RWPE1 (cell line): ENCODE measurements around the gene CCDC121.

Source experiments
- CTCF ChIA-PET: fragments of 350-600 bp; sonication (Branson Sonifier 250); formaldehyde crosslinking; extraction: SDS; loops from one replicate; lab custom pipeline; 2021; lab: Yijun Ruan, JAX
- POLR2A ChIA-PET: fragments of 400-600 bp; formaldehyde crosslinking; extraction: SDS; loops from one replicate; lab custom pipeline; 2020; ENCODE audit warnings: antibody characterized with exemption; ENCODE audit not compliant: low non-redundant PET; lab: Yijun Ruan, JAX
- DNase-seq: peaks from one replicate; pipeline ENCODE4 v3.0.0; 2012; ENCODE audit warnings: low spot score
- H3K27ac ChIP-seq: fragments of 450-650 bp; 2 replicates; pipeline ENCODE4 v1.5.1; 2017
- TF ChIP-seq, protein P1 (sequence below): fragments of 450-650 bp; conservative IDR thresholded peaks from 2 replicates; pipeline ENCODE4 v1.5.1; 2017; ENCODE audit warnings: low read depth, mild to moderate bottlenecking

Gene CCDC121

DNA sequence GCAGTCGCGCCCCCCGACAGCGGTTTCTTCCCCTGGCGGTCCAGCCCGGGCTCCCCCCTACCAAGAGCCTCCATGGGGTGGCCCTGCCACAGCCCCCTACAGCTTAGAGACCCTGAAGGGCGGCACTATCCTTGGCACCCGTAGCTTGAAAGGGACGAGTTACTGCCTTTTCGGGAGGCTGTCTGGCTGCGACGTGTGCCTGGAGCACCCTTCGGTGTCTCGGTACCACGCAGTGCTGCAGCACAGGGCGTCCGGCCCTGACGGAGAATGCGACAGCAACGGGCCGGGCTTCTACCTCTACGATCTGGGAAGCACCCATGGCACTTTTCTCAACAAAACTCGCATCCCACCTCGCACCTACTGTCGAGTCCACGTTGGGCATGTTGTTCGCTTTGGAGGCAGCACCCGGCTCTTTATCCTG, 35.4 kb upstream of the CCDC121 start:
- DNase-seq, result no peak
- TF ChIP-seq, protein P1, sequence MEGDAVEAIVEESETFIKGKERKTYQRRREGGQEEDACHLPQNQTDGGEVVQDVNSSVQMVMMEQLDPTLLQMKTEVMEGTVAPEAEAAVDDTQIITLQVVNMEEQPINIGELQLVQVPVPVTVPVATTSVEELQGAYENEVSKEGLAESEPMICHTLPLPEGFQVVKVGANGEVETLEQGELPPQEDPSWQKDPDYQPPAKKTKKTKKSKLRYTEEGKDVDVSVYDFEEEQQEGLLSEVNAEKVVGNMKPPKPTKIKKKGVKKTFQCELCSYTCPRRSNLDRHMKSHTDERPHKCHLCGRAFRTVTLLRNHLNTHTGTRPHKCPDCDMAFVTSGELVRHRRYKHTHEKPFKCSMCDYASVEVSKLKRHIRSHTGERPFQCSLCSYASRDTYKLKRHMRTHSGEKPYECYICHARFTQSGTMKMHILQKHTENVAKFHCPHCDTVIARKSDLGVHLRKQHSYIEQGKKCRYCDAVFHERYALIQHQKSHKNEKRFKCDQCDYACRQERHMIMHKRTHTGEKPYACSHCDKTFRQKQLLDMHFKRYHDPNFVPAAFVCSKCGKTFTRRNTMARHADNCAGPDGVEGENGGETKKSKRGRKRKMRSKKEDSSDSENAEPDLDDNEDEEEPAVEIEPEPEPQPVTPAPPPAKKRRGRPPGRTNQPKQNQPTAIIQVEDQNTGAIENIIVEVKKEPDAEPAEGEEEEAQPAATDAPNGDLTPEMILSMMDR, result no peak
- ChIA-PET POLR2A (no interaction called here), CTCF (interaction anchor here (1.0 to 1.1 kb wide), 2 partner anchors 32 to 59 kb away, joined by 4 to 5 read pairs; no protein-coding TSS in a partner anchor)
- peak overlapping the region; percentile 94 for H3K27ac ChIP-seq

DNA sequence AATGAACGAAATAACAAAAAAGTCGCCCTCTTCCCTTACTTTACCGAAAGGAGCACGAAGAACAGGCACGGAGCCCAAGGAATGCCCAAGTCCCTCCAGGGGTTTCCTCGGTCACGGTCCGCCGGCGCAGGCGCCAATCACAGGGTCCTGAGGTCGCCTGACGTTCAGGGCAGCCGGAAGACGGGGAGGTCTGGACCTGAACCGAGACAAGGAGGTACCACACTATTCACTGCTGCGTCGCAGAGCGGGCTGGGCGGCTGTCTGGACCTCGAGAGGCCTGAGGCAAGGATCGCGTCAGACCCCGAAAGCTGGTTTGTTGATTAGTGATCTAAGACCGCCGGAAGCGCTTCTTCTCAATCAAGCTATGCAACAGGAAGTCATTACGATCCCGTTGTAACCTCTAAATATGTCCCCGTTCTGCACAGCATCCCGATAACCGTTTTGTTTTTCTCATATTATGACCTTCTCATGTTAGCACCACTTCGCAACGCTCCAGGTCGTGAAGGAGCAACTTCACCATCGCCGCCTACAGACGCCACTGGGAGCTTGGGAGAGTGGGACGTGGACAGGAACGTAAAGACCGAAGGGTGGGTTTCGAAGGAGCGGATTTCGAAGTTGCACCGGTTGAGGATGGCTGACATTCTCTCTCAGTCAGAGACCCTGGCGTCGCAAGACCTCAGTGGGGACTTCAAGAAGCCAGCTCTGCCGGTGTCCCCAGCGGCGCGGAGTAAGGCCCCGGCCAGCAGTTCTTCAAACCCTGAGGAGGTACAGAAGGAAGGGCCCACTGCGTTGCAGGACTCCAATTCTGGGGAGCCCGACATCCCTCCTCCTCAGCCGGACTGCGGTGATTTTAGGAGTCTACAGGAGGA, 34.7 kb upstream of the CCDC121 start, which contains the start of the genes SLC4A1AP and SUPT7L:
Gene SLC4A1AP, plus strand, starts transcription at position 605 of the 869 bp plus-strand sequence. Its CDS starts 26 bp downstream, at position 631.
Gene SUPT7L, minus strand, starts transcription at position 330 of the 869 bp plus-strand sequence. CDS start 1,422 bp downstream, outside the sequence.
- TF ChIP-seq, protein P1, result no peak
- POLR2A ChIA-PET, result interaction anchor here (0.7 kb wide), 1 partner anchor 234 kb away, joined by 3 read pairs; no protein-coding TSS in a partner anchor
- CTCF ChIA-PET, result interaction anchor here (1.0 to 1.1 kb wide), 2 partner anchors 31 to 60 kb away, joined by 4 to 5 read pairs; no protein-coding TSS in a partner anchor
- peak; percentile 74 for DNase-seq
- H3K27ac ChIP-seq, result peak within 1 kb of the TSS; percentile 94

DNA sequence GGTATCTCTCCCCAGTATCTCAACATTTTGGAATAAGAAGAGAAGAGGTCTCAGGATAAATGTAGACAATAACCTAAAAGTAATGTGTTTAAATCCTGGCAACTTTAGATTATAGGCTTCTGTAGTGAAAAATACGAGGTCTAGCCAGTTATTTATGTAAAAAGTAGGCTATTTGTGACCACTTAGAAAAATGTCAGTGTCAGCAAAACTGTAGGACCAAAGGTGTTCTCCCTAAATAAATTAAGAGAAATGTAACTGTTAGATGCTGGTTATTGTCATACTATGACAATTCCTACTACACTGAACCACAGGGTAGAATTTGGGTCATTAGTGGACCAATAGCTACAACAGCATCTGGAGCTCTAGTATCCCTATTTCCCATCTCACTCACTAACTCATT, 32.6 kb upstream of the CCDC121 start:
- ChIA-PET CTCF (no interaction called here), POLR2A (no interaction called here)
- TF ChIP-seq, protein P1, result no peak
- no peak overlapping the region for H3K27ac ChIP-seq
- no peak for DNase-seq

DNA sequence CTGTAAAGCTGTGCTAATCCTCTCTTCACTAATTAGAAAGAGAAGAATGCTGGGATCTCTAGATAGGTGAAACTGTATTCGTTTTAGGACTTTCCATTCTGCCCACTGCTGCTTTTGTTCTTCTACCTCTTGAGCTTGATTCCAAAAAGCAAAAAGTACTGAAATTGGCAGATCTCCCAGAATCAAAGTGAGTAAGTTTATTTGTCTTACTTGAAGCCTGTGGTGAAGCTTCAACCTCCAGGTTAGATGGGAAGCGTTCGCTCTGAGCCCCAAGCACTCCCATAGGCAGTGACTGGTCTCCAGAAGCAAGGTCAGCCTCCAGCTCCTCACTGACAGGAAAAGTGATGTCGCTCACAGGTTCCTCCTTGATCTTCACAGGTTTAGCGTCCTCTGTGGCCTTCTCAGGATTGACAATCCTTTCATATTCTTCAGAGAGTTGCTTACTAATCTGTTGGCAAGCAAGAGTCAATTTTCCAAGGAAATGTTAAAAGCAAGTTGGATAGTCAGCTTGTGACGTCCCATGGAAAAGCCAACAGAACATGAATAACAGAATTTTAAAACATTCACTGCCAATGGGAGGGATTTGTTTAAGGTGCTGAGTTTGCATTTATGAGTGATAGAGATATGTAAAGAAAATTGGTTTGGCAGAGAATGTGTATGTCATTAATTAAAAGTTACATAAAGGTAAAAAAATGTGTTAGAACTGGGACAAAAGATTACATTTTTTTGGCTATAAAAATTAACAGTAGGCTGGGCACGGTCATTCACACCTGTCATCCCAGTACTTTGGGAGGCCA, 26.5 kb upstream of the CCDC121 start:
- no peak for DNase-seq
- ChIA-PET CTCF (no interaction called here), POLR2A (interaction anchor here (0.6 kb wide), 1 partner anchor 18 kb away, joined by 3 read pairs; no protein-coding TSS in a partner anchor)
- H3K27ac ChIP-seq, result no peak overlapping the region
- TF ChIP-seq, protein P1, result no peak

DNA sequence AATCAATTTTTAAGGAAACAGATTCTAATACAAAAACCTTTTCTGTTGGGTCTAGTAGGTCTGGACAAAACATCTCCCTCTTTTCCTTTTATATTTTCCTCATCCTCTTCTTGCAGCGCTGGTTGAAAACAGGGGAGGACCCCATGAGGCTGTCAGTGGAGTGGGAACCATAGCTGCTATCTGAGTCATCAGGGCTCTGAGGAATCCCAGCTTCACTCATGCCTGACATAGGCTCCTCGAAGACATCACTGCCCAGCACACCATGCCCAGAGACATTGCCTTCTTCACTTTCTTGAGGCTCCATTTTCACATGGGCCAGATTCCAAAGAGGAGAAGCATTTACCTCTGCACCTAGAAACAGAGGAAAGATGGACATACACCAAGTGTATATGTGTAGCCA, 24.6 kb upstream of the CCDC121 start:
- no peak for DNase-seq
- ChIA-PET CTCF (interaction anchor here (0.5 to 0.6 kb wide), 2 partner anchors 373 to 1160 kb away, joined by 3 to 4 read pairs; no protein-coding TSS in a partner anchor), POLR2A (interaction anchor here (0.6 kb wide), 1 partner anchor 117 kb away, joined by 3 read pairs; no protein-coding TSS in a partner anchor)
- TF ChIP-seq, protein P1, result no peak
- H3K27ac ChIP-seq, result no peak overlapping the region

DNA sequence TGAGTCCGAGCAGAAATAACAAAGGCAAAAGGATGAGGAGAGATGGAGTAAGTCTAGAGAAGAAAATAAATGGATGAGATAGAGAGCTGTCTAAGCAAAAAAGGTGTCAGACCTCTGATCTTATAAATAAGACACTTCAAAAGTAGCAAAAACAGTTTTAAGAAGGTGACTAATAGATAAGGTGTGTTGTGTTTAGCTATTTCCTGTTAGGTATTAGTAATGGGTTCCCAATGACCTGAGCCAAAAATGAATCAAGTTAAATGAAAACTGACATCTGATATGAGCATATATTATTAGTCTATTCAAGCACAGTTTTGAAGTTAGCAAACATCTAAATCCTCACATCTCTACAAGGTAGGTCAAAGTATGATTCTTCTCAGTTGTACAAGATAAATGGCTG, 24.0 kb upstream of the CCDC121 start:
- no peak overlapping the region for H3K27ac ChIP-seq
- DNase-seq, result no peak
- POLR2A ChIA-PET, result no interaction called here
- CTCF ChIA-PET, result no interaction called here
- TF ChIP-seq, protein P1, result no peak
